ENCODE data around the gene LMAN1L. TPM values are rescaled to one million over a fixed set of nuclear protein-coding genes. Genes with fewer than 3 reads are reported as not detected.
A peak's percentile ranks its signal among the peaks of the same experiment; 100 is the strongest.

Gene LMAN1L
- total and polyA plus RNA-seq, 7 donors = 0.64 to 1.8 TPM; not detected in 5

GRCh38 chr15:74786551-74787165, 26.0 kb upstream of the LMAN1L start:
- TF ChIP-seq CTCF (IDR thresholded peaks at IDR 0.05) (no peak), EP300 (IDR thresholded peaks at IDR 0.05) (no peak), POLR2A (IDR thresholded peaks at IDR 0.05) (no peak), POLR2AphosphoS5 (IDR thresholded peaks at IDR 0.05) (no peak)
- no peaks in the 10 kb centered on the region for H3K9me3 ChIP-seq
- intact Hi-C loops (cut with DNase I) = no loop called here

GRCh38 chr15:74787251-74788041, 25.2 kb upstream of the LMAN1L start:
- no peaks in the 10 kb centered on the region for H3K36me3 ChIP-seq
- WGBS, 2 donors = 24 to 28% methylated on average over 13 of the region's 13 CpGs
- H3K27ac ChIP-seq = peak overlapping the region; percentile 43 to 72 (median 63)
- peaks cover 0 to 89% (median 81%) of the 10 kb centered on the region in 4 donors for H3K4me1 ChIP-seq
- TF ChIP-seq POLR2AphosphoS5 (IDR thresholded peaks at IDR 0.05) (peak in 1 of 4 donors; percentile 27), POLR2A (IDR thresholded peaks at IDR 0.05) (no peak)
- H3K27me3 ChIP-seq = no peaks in the 10 kb centered on the region
- DNase-seq = peak; percentile 83
- intact Hi-C loops (cut with DNase I) = no loop called here
- no peak overlapping the region for H3K4me3 ChIP-seq
- no peaks in the 10 kb centered on the region for H3K9me3 ChIP-seq

More at GRCh38 chr15:74786551-74787165, 26.0 kb upstream of the LMAN1L start:
- H3K4me3 ChIP-seq = no peak overlapping the region
- DNase-seq = peak; percentile 63
- peak overlapping the region; percentile 17 to 64 (median 48) for H3K27ac ChIP-seq
- H3K27me3 ChIP-seq = no peaks in the 10 kb centered on the region
- 35 to 51% methylated on average over 7 of the region's 7 CpGs for WGBS, 2 donors
- H3K36me3 ChIP-seq = no peaks in the 10 kb centered on the region
- H3K4me1 ChIP-seq = peaks cover 0 to 86% (median 80%) of the 10 kb centered on the region in 4 donors

GRCh38 chr15:74788042-74788682, 24.5 kb upstream of the LMAN1L start:
- Histone ChIP-seq H3K9me3 (no peaks in the 10 kb centered on the region), H3K4me1 (peaks cover 0 to 89% (median 82%) of the 10 kb centered on the region in 4 donors), H3K4me3 (no peak overlapping the region), H3K27me3 (no peaks in the 10 kb centered on the region), H3K36me3 (no peaks in the 10 kb centered on the region), H3K27ac (peak overlapping the region; percentile 43 to 72 (median 63))
- TF ChIP-seq CTCF (IDR thresholded peaks at IDR 0.05) = no peak
- TF ChIP-seq POLR2A (IDR thresholded peaks at IDR 0.05) = no peak
- no peak for TF ChIP-seq EP300 (IDR thresholded peaks at IDR 0.05)
- no peak for TF ChIP-seq POLR2AphosphoS5 (IDR thresholded peaks at IDR 0.05)
- WGBS, 2 donors = 24 to 32% methylated on average over 7 of the region's 7 CpGs
- intact Hi-C loops (cut with DNase I) = no loop called here
- no peak for DNase-seq

- peaks cover 0 to 87% (median 78%) of the 10 kb centered on the region in 4 donors for H3K4me1 ChIP-seq
- intact Hi-C loops (cut with DNase I) = no loop called here
- peak overlapping the region; percentile 43 to 72 (median 63) for H3K27ac ChIP-seq
- no peak for DNase-seq
- no peaks in the 10 kb centered on the region for H3K36me3 ChIP-seq
- H3K9me3 ChIP-seq = no peaks in the 10 kb centered on the region
- WGBS, 2 donors = 30 to 31% methylated on average over 9 of the region's 9 CpGs
- no peaks in the 10 kb centered on the region for H3K27me3 ChIP-seq
- no peak for TF ChIP-seq CTCF (IDR thresholded peaks at IDR 0.05)
- no peak overlapping the region for H3K4me3 ChIP-seq
These were observed 23.9 kb upstream of the LMAN1L start for GRCh38 chr15:74788683-74789151.

GRCh38 chr15:74789171-74789631, 23.4 kb upstream of the LMAN1L start:
- Histone ChIP-seq H3K27ac (peak overlapping the region; percentile 43 to 72 (median 63)), H3K4me1 (peaks cover 0 to 82% (median 73%) of the 10 kb centered on the region in 4 donors), H3K4me3 (no peak overlapping the region), H3K27me3 (no peaks in the 10 kb centered on the region), H3K36me3 (no peaks in the 10 kb centered on the region), H3K9me3 (no peaks in the 10 kb centered on the region)
- DNase-seq = peak; percentile 61
- intact Hi-C loops (cut with DNase I) = no loop called here
- TF ChIP-seq POLR2A (IDR thresholded peaks at IDR 0.05) (no peak), CTCF (IDR thresholded peaks at IDR 0.05) (no peak), EP300 (IDR thresholded peaks at IDR 0.05) (no peak), POLR2AphosphoS5 (IDR thresholded peaks at IDR 0.05) (no peak)
- 10 to 22% methylated on average over 14 of the region's 14 CpGs for WGBS, 2 donors
